ENCODE measurements around the gene MAP4K3. TPM values are rescaled to one million over a fixed set of nuclear protein-coding genes. Genes with fewer than 3 reads are reported as not detected.
A peak's percentile ranks its signal among the peaks of the same experiment; 100 is the strongest.

The MAP4K3 gene
- 10.7 and 12.4 TPM in 2 replicates for total RNA-seq (2014; rRNA removed; shearing (Covaris generic))
- 17.5 and 19.1 TPM in 2 replicates for total RNA-seq (2022)
- Bru-seq, nascent RNA = percentile 81 among the genes with signal in this experiment
- percentile 59 among the genes with signal in this experiment for BruChase-seq, experiment 1, labeled RNA remaining after a 6-hour chase
- BruChase-seq, experiment 2, labeled RNA remaining after a 2-hour chase = percentile 63 among the genes with signal in this experiment
- long read RNA-seq, full-length matches to known transcripts = 6 of 10 reads
- long read RNA-seq, partial matches to known transcripts = 1 of 10 reads
- long read RNA-seq, other reads (novel, unspliced or antisense) = 3 of 10 reads

DNA sequence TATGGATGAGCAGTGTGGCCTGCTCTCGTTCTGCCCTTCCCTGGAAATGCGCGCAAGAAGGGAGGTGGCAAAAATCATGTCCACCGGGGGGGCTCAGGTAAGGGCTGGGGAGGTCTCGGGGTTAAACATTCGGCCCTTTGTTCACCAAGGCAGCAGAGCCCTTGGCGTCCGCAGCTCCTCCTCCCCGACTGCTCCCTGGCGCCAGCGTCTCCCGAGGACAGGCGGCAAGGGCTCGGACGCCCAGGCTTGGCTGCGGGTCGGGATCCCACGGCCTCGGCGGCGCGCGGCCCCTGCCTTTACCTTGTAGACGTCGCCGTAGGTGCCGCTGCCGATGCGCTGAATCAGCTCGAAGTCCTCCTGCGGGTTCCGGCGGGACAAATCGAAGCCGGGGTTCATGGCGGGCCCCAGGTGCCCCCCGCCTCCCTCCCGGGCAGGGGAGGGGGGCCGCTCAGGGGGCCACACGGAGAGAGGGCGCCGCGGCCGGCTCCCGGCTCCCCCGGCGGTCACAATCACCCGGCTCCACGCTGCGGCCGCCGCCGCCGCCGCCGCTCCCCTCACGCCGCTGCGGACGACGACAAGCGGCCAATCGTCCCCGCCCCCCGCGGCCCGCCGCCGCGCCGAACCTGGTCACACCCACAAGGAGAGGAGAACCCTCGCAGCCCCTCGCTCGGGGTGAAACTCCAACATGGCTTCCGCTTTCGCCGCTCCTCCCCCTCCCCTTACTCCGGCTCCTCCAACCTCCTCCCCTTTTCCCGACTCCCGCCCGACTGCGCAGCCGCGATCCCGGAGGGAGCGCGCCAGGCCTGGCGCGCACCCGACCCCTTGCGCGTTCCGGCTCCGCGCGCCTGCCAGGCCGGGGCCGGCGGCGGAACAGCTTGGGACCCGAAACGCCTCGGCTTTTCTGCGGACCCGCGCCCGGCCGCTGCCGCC, at the start of gene MAP4K3:
MAP4K3 (minus strand) TSS at position 694 of the 930 bp plus-strand sequence; CDS start at position 396, 298 bp downstream.
- CTCF ChIA-PET (ENCODE audit: unreplicated experiment) = no interaction called here
- Histone ChIP-seq H3K4me3 (ENCODE audit: low read depth, low read length, poor library complexity, severe bottlenecking) (peak within 1 kb of the TSS; percentile 87), H3K4me1 (ENCODE audit: insufficient read depth, low read length, poor library complexity, severe bottlenecking) (peaks cover 32% of the 10 kb centered on the region), H3K4me2 (ENCODE audit: low read length) (peak within 1 kb of the TSS; percentile 88), H2AFZ (ENCODE audit: low read length) (peak within 1 kb of the TSS; percentile 77), H3K9me2 (ENCODE audit: insufficient read depth, low read length) (no peaks in the 10 kb centered on the region), H3K27ac (ENCODE audit: low read depth, low read length, poor library complexity, severe bottlenecking) (peak within 1 kb of the TSS; percentile 61), H3K9me3 (ENCODE audit: low read length) (no peaks in the 10 kb centered on the region), H3K36me3 (ENCODE audit: insufficient read depth, low read length) (no peaks in the 10 kb centered on the region), H4K20me1 (ENCODE audit: insufficient read depth, low read length) (peaks cover 16% of the 10 kb centered on the region), H3K79me2 (ENCODE audit: insufficient read depth, low read depth, low read length) (peaks cover 46% of the 10 kb centered on the region)
- intact Hi-C loops (cut with micrococcal nuclease; ENCODE audit: unreplicated experiment) = loop anchor here (1.0 to 5.0 kb wide), 4 partner anchors 34 to 310 kb away; no protein-coding TSS in a partner anchor
- no TSS peak for BruUV-seq (replicated peaks)
- TF ChIP-seq EZH2phosphoT487 (IDR thresholded peaks at IDR 0.05; ENCODE audit: borderline replicate concordance, low read depth, low read length) = no peak
- TF ChIP-seq, protein P1, sequence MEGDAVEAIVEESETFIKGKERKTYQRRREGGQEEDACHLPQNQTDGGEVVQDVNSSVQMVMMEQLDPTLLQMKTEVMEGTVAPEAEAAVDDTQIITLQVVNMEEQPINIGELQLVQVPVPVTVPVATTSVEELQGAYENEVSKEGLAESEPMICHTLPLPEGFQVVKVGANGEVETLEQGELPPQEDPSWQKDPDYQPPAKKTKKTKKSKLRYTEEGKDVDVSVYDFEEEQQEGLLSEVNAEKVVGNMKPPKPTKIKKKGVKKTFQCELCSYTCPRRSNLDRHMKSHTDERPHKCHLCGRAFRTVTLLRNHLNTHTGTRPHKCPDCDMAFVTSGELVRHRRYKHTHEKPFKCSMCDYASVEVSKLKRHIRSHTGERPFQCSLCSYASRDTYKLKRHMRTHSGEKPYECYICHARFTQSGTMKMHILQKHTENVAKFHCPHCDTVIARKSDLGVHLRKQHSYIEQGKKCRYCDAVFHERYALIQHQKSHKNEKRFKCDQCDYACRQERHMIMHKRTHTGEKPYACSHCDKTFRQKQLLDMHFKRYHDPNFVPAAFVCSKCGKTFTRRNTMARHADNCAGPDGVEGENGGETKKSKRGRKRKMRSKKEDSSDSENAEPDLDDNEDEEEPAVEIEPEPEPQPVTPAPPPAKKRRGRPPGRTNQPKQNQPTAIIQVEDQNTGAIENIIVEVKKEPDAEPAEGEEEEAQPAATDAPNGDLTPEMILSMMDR (conservative IDR thresholded peaks at IDR 0.05; ENCODE audit: low read length) = no peak
- DNase-seq (ENCODE audit: low spot score) = peak; percentile 87
- POLR2A ChIA-PET = interaction anchor here (0.7 to 1.6 kb wide), 6 partner anchors 14 to 55 kb away, joined by 3 to 8 read pairs (median 4); no protein-coding TSS in a partner anchor

DNA sequence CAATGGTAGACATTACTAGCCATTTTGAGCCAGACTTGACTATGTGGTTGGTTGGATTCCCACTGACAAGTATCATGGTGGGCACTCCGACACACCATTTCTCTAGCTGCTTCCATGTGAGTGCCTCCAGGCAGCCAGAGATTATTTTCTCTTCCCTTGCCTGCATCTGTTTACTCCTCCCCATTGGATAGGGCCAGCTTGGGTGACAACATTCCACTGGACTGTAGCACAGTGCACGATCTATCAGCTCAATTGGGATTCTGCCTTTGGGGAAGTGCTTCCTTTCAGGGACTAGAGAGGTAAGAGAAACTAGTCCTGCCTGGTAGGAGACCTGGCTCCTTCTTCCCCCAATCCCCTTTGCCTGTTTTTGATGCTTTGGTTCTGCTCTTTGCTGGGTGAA, 49.0 kb upstream of the MAP4K3 start:
- CTCF ChIA-PET (ENCODE audit: unreplicated experiment) = no interaction called here
- intact Hi-C loops (cut with micrococcal nuclease; ENCODE audit: unreplicated experiment) = no loop called here

More for the DNA sequence above, 49.0 kb upstream of the MAP4K3 start:
- Histone ChIP-seq H3K9me3 (ENCODE audit: low read length) (peaks cover 5% of the 10 kb centered on the region; the same call in 1 of the 2 replicates), H3K9me2 (ENCODE audit: insufficient read depth, low read length) (no peaks in the 10 kb centered on the region), H2AFZ (ENCODE audit: low read length) (no peak overlapping the region), H3K27ac (ENCODE audit: low read depth, low read length, poor library complexity, severe bottlenecking) (no peak overlapping the region), H3K36me3 (ENCODE audit: insufficient read depth, low read length) (no peaks in the 10 kb centered on the region), H3K4me1 (ENCODE audit: insufficient read depth, low read length, poor library complexity, severe bottlenecking) (peaks cover 16% of the 10 kb centered on the region), H3K4me3 (ENCODE audit: low read depth, low read length, poor library complexity, severe bottlenecking) (no peak overlapping the region), H3K79me2 (ENCODE audit: insufficient read depth, low read depth, low read length) (no peaks in the 10 kb centered on the region), H4K20me1 (ENCODE audit: insufficient read depth, low read length) (no peaks in the 10 kb centered on the region), H3K4me2 (ENCODE audit: low read length) (no peak overlapping the region)
- TF ChIP-seq, protein P1 (conservative IDR thresholded peaks at IDR 0.05; ENCODE audit: low read length) = no peak
- no peak for TF ChIP-seq EZH2phosphoT487 (IDR thresholded peaks at IDR 0.05; ENCODE audit: borderline replicate concordance, low read depth, low read length)
- no peak for DNase-seq (ENCODE audit: low spot score)
- POLR2A ChIA-PET = interaction anchor here (0.6 to 0.8 kb wide), 2 partner anchors 10 to 397 kb away, joined by 5 to 6 read pairs; no protein-coding TSS in a partner anchor
- no TSS peak for BruUV-seq (replicated peaks)
